NCI-H2196 (cell line): ENCODE data around the gene IGDCC3.
"Not testable (repeated sequence)": the region's sequence is repeated elsewhere in the genome, so short reads cannot be mapped to it uniquely, and the experiment has no call there.

Experiments
- DNase-seq: peaks from one replicate; lab custom pipeline; 2025; ENCODE audit not compliant: unreplicated experiment; lab: John Stamatoyannopoulos, UW

IGDCC3 gene

GRCh38 chr15:65371976-65372786, 5.6 kb downstream of the IGDCC3 start:
- no peak for DNase-seq

- DNase-seq = no peak
Observed at GRCh38 chr15:65370885-65371284, 6.9 kb downstream of the IGDCC3 start.

- DNase-seq = no peak
Observed at GRCh38 chr15:65369651-65370050, 8.2 kb downstream of the IGDCC3 start.

GRCh38 chr15:65369212-65369547, 8.6 kb downstream of the IGDCC3 start:
- no peak for DNase-seq

- DNase-seq = no peak
Observed at GRCh38 chr15:65368302-65369211, 9.2 kb downstream of the IGDCC3 start.

- no peak for DNase-seq
Observed at GRCh38 chr15:65366122-65366892, 11.5 kb downstream of the IGDCC3 start.

GRCh38 chr15:65365229-65365628, 12.6 kb downstream of the IGDCC3 start:
- no peak for DNase-seq

GRCh38 chr15:65363766-65364165, 14.0 kb downstream of the IGDCC3 start:
- no peak for DNase-seq

- no peak for DNase-seq
Observed at GRCh38 chr15:65363306-65363705, 14.5 kb downstream of the IGDCC3 start.

- DNase-seq = no peak
Observed at GRCh38 chr15:65362491-65362890, 15.3 kb downstream of the IGDCC3 start.

GRCh38 chr15:65361708-65362459, 15.9 kb downstream of the IGDCC3 start:
- DNase-seq = no peak

GRCh38 chr15:65360506-65360905, 17.3 kb downstream of the IGDCC3 start:
- DNase-seq = no peak

- DNase-seq = no peak
Observed at GRCh38 chr15:65355988-65356353, 21.8 kb downstream of the IGDCC3 start.

- DNase-seq = no peak
Observed at GRCh38 chr15:65355173-65355987, 22.4 kb downstream of the IGDCC3 start.

GRCh38 chr15:65354835-65355172, 23.0 kb downstream of the IGDCC3 start:
- no peak for DNase-seq

GRCh38 chr15:65351972-65352371, 25.8 kb downstream of the IGDCC3 start:
- DNase-seq = not testable (repeated sequence)

GRCh38 chr15:65349338-65349737, 28.5 kb downstream of the IGDCC3 start:
- no peak for DNase-seq

- not testable (repeated sequence) for DNase-seq
Observed at GRCh38 chr15:65347756-65348155, 30.0 kb downstream of the IGDCC3 start.

GRCh38 chr15:65346856-65347598, 30.8 kb downstream of the IGDCC3 start:
- no peak for DNase-seq
